Fibroblast of skin of back (primary cell): ENCODE measurements around the gene PPFIBP2.

Experiments
- DNase-seq: peaks from one replicate; pipeline ENCODE4 v3.0.0-alpha.2; 2013

PPFIBP2 gene

DNA sequence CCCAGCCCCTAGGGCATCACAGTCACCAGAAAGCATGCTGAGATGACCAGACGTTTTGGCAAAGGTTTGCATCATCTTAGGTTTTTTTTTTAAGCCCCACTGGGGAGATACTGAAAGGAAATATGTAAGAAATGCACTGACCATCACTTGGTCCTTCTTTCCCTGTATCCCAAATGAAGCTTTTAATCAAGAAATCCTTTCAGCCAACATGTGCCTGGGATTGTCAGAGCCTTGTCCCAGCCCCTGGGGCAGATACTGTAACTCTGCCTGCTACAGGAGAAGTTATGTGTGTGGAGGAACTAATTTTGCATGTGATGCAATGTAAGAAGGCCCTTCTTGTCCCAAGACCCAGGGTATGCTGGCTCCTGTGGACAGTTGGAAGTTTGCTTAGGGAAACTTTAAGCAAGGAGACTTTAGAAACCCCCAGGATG is 65.6 kb downstream of the PPFIBP2 start:
- DNase-seq: peak; percentile 82

GRCh38 chr11:7581021-7581590 is 67.3 kb downstream of the PPFIBP2 start:
- no peak for DNase-seq

GRCh38 chr11:7582338-7582985 is 68.7 kb downstream of the PPFIBP2 start:
- DNase-seq: no peak

DNA sequence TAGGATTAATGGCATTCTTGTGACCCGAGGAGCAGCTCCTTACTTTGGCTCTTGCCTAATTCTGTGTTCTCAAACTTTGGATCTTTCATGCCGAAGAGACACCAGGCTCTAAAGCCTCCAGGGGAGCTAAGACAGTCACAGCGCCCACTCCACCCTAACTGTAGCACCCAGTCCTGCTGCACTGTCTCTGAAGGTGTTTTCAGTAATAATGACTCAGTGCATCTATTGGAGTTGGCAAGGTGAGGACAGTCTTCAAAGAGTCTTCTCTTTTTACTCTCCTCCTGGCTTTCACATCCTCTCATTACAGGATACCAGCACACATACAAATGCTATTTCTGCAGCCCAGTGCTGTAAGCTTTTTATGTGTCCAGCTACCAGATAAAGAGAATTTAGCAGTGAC is 69.4 kb downstream of the PPFIBP2 start:
- no peak for DNase-seq

- DNase-seq: no peak
These were observed 71.1 kb downstream of the PPFIBP2 start for GRCh38 chr11:7584910-7585309.

DNA sequence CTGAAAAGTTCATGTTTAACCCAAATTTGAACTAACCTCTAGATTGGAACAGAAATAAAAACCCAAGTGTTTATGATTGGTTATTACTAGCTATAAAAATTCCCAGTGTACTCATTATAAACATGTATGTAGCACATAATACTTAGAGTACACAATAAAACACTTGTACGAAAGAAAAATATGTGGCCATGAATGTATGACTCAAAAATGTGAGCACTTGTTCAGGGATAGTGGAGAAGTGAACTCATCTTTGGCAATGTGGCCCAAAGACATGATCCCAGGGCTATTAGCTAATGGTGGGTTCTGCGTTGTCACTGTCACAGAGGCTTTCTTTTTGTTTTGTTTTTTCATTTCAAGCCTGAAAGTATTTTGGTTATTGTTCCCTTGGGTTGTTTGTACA is 72.0 kb downstream of the PPFIBP2 start:
- peak; percentile 58 for DNase-seq

- no peak for DNase-seq
These were observed 72.6 kb downstream of the PPFIBP2 start for GRCh38 chr11:7586376-7586775.

DNA sequence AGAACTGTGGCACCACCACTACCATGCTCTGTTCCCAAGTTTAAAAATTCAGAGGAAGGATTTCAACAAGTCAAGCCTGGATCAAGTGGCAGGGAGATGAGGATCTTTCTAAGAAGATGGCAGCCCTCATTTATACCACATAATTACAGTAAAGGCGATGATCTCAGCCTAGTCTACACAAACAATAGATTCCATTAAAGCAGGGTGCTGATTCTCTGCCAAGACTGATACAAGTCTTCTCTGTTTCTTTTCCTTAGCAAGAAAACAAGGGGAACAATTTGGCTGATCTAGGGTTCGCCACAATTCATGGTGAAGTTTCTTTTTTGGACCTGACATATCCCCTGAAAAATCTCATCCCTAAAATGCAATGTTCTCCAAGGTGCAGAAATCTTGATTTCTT is 73.9 kb downstream of the PPFIBP2 start:
- DNase-seq: no peak

- no peak for DNase-seq
These were observed 76.1 kb downstream of the PPFIBP2 start for GRCh38 chr11:7589861-7590260.

- no peak for DNase-seq
These were observed 76.7 kb downstream of the PPFIBP2 start for GRCh38 chr11:7590529-7590928.

- no peak for DNase-seq
These were observed 77.5 kb downstream of the PPFIBP2 start for GRCh38 chr11:7591107-7591894.

DNA sequence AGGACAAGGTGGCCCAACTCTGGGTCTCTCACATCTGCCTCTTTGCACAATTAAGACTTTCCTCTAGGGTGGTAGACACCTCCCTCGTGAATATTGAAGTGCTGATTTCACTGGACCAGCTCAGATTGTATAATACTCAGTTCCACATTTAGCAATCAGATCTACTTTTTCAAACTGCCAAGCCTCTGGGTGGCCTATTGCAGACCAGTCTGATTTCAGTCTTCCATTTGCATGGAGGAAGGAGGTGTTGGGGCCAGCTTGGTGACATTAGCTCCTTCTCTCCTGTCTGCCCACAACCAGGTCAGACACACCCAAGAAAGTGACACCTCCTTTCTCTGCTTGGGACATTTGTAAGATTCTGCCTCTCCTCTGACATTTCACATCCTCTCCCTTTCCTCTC is 78.2 kb downstream of the PPFIBP2 start:
- DNase-seq: no peak

DNA sequence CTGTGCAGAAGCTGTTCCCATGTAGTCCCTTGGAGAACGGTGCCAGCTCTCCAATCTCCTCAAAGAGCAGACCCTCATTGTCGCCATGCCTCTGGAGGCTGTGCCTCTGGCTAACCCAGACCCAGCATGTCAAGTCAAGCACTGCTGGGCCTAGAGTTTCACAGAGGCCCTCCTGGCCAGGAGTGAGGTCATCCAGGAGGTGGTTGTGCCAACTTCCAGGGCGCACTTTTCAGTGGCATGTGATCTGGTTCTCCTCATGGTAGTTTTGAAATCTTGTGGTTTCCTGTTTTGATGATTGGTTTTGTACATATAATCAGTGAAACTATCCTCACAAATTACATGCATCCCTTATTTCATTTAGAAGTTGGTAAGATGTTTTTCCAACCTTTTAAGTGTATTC is 78.9 kb downstream of the PPFIBP2 start:
- no peak for DNase-seq

- no peak for DNase-seq
These were observed 79.7 kb downstream of the PPFIBP2 start for GRCh38 chr11:7593481-7593880.

- DNase-seq: no peak
These were observed 81.4 kb downstream of the PPFIBP2 start for GRCh38 chr11:7595016-7595866.

GRCh38 chr11:7595951-7596350 is 82.2 kb downstream of the PPFIBP2 start:
- DNase-seq: no peak

GRCh38 chr11:7596975-7597391 is 83.2 kb downstream of the PPFIBP2 start:
- no peak for DNase-seq

DNA sequence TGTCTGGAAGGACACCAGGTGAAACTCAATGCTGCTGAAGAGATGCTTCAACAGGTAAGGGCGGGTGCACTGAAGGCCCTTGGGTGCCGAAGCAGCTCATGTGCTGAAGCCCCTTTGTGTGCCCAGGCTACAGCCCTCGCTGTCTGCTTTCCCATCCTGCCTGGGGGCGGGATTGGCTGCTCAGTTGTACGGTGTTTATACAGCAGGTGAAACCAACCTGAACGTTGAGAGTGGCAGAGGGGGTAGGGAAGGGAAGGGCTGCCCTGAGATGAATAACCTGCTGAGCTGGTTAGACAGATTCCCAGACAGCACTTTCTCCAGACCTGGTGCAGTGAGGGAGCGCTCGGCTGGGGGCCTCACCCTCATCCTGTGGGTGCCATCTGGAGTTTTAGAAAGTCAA is 83.8 kb downstream of the PPFIBP2 start:
- DNase-seq: no peak

- DNase-seq: no peak
These were observed 85.4 kb downstream of the PPFIBP2 start for GRCh38 chr11:7599209-7599608.

GRCh38 chr11:7600205-7600775 is 86.5 kb downstream of the PPFIBP2 start:
- DNase-seq: peak; percentile 41

DNA sequence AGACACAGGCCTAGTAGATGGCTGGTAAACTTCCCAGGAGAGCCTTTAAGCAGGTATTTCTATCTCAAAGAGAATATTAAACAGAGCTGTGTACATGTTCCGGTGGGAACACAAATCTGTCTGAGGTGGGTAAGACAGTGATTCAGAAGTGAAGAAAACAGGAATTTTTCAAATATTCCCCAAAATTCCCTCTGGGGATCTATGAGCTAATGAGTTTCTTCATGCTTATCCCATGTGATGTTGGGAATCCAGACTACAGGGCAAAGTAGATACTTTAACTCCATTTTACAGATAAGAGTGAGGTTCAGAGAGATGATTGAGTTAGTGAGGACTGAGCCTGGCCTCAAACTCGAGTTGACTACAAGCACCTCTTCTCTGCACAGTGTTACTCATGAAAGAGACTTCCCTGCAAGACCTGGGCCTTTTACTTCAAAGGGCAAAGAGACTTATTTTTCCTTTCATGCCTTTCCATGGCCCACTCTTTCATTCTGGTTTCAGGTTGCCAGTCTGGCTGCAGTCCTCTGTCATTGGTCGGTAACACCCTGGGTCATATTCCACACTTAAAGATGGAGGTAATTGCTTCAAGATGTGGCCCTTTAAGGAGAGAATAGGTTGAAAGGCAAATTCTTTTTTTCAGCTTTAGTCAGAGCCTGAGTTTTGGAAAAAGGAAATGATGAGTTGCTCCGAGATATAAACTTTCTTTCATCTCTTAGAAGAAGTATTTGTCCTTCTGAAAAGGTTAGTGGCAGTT is 89.4 kb downstream of the PPFIBP2 start:
- DNase-seq: no peak
